ENCODE measurements around the gene PER2.
A peak's percentile ranks its signal among the peaks of the same experiment; 100 is the strongest.

Gene PER2

DNA sequence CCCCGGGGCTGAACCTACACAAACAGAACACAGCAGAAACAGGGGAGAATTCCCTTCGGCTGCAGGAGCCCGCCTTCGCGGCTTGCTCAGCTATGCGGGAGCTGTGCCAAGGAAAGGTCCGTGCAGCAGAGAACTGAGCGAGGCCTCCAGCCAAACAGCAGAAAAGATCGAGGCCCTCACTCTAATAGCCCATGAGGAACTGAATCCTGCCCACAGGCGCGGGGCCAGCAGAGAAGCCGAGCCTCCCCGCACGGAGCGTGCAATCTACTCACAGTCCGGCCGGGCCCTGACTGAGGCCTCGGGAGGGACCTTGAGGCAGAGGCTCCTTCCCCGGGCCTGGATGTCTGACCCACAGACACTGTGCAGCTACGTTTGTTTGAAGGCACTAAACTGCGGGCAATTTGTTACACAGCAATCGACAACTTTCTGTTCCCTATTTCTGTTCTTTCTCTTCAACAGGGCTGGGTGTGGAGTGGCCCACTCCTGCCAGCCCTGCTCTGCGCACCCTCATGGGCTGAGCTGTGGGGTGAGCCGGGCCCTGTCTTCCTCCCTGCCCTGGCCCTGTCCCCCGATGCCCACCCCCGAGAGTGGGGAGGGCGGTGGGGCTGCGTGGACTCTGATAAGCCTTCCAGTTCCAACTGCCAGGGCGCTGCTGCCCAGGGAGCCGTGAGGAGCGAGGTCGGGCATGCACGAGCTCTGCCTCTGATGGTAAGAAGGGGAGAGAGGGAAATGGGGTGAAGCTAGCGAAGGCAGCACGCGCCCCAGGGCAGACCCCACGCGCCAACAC is 62.3 kb downstream of the PER2 start:
- no peak for DNase-seq

DNA sequence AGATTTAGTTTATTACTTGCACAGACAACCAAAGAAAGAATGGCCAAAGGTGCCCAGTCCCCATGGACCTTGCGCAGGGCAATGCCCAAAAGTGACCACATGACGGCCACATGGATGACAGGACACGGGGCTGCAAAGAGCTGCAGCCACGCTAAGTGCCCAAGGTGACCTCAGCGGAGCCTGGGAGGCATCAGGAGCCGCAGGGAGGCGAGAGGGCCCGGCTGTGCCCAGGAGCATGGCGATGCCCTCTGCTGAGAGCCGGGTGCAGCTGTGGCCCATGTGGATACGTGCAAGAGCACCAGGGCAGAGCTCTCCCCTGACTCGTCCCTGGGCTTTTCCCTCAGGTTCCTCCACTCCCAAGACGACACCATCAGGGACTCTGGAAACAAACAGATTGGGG is 63.3 kb downstream of the PER2 start:
- no peak for DNase-seq

DNA sequence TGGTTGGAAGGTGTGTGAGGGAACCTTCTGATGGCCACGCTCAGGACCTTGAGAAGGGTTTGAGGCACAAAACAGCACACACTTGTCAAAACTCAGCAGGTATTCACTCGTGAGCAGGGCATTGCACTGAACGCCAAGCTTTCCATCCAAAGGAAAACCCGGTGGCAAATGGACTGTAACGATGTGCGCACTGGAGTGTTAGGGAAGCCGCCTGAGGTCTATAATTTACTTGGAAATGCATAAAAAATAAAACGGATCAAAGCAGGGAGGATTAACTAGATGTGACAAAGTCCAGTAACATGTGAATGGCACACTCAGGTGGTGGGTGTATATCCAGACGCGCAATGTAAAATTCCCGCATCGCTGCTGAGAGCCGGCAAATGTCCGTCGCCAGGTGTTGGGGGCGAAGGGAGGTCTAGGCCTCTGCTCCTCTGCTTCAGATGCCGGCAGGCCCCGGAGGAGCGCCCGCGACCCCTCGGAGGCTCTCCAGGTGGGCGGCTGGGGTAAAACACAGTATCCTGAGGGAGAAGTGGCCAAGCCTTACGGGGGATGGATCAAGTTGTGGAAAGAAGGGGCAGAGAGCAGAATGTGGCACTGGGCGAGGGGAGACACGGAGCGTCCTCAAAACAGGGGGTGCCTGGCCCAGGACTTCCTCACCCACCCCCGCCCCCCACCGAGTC is 63.9 kb downstream of the PER2 start:
- no peak for DNase-seq

- peak in 12 of 14 donors; percentile 15 to 92 (median 68) for DNase-seq
Measured at GRCh38 chr2:238220892-238221521, 67.4 kb downstream of the PER2 start.

GRCh38 chr2:238220274-238220891 is 68.0 kb downstream of the PER2 start:
- DNase-seq, result peak in 4 of 14 donors; percentile 66 to 76 (median 72)

DNA sequence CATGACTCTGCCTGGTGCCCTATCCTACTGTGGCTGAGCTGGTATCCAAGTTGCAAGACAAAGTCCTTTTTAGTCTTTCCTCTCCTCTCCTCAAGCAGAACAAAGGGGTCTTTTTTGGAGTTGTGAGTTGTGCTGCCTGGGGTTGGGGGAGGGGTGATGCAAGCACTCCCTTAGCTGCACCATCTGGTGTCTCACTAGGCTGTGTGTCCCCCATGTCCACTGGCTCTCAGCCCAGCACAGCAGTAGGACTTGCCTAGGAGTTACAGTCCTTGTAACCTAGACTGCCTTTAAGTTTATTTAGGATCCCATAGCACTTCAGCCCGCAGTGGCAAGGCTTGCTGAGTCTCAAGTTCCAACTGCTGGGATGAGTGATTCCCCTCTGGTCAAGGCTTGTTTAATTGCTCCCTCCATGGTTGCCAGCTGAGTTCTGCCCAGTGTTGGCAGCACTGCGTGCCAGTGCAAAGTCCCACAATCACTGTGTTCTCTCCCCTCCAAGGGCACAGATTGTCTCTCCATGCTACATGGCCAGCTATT is 71.7 kb downstream of the PER2 start:
- peak in 13 of 14 donors; percentile 24 to 86 (median 76) for DNase-seq

- DNase-seq, result no peak
Measured at GRCh38 chr2:238207006-238207405, 81.4 kb downstream of the PER2 start.

GRCh38 chr2:238203973-238204683 is 84.3 kb downstream of the PER2 start:
- DNase-seq, result no peak

GRCh38 chr2:238203094-238203972 is 85.1 kb downstream of the PER2 start, which contains the start of gene ILKAP:
Gene ILKAP, minus strand, starts transcription at chr2:238203695. Its CDS starts 142 bp downstream, at chr2:238203553.
- DNase-seq, result peak in 13 of 14 donors; percentile 54 to 94 (median 79)

DNA sequence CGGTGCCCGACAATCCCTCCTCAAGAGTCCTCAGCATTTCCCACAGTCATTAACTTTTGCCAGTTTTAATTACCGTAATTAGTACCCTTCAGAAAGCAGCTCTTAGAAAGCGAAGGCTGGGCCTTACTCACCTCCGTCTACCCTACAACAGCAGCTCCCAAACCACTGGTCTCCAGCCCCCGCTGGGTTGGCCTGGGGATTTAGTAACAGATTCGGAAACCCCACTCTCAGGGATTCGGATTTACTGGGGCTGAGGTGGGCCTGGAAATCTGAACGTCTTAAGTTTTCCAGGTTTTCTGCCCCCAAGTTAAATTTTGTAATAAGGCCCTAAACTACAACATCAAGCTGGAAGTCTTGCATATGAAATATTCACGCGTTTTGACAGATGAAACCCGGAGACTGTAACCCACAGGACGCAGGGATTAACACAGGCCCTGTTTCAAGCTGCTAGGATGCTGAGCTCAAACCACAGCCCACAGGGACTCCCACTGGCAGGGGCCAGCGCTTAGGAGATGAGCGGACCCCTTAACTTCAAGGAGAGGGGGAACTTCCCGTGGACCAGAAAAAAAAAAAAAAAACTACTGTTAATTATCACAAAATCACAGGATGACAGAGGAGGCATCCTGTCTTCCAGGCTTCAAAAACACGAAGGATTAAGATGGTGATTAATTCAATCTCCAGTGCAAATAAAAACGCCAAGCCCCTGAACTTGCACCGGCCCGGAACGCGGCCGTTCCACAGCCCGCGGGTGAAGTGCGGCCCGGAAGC is 85.9 kb downstream of the PER2 start:
- DNase-seq, result no peak

Measured in C1 segment of cervical spinal cord (tissue), 14 donors.